HG03095 (cell line): ENCODE results near the gene HEMK1.

Source experiments
- ATAC-seq: cut with Tn5 transposase; IDR thresholded peaks from one replicate; pipeline ENCODE4 v1.9.1; 2021; ENCODE audit warnings: moderate library complexity; ENCODE audit not compliant: unreplicated experiment

Gene HEMK1

GRCh38 chr3:50568947-50569749 lies at the start of gene HEMK1:
Gene HEMK1, plus strand, starts transcription at chr3:50569522. Its CDS starts 1,583 bp downstream, at chr3:50571105.
- ATAC-seq, result peak; percentile 60

GRCh38 chr3:50520849-50521248 lies 48.5 kb upstream of the HEMK1 start:
- ATAC-seq, result no peak

GRCh38 chr3:50521572-50521971 lies 47.8 kb upstream of the HEMK1 start:
- ATAC-seq, result no peak

- no peak for ATAC-seq
Measured at GRCh38 chr3:50523279-50523811, 46.0 kb upstream of the HEMK1 start.

GRCh38 chr3:50524746-50525145 lies 44.6 kb upstream of the HEMK1 start:
- no peak for ATAC-seq

GRCh38 chr3:50525191-50525910 lies 44.0 kb upstream of the HEMK1 start:
- no peak for ATAC-seq

- ATAC-seq, result no peak
Measured at GRCh38 chr3:50525987-50526386, 43.3 kb upstream of the HEMK1 start.

- no peak for ATAC-seq
Measured at GRCh38 chr3:50530001-50530970, 39.0 kb upstream of the HEMK1 start.

GRCh38 chr3:50531201-50531600 lies 38.1 kb upstream of the HEMK1 start:
- no peak for ATAC-seq

- no peak for ATAC-seq
Measured at GRCh38 chr3:50532062-50532705, 37.1 kb upstream of the HEMK1 start.

- ATAC-seq, result no peak
Measured at GRCh38 chr3:50533316-50533715, 36.0 kb upstream of the HEMK1 start.

GRCh38 chr3:50533807-50534461 lies 35.4 kb upstream of the HEMK1 start:
- ATAC-seq, result no peak

GRCh38 chr3:50534681-50535330 lies 34.5 kb upstream of the HEMK1 start:
- ATAC-seq, result no peak

GRCh38 chr3:50536471-50537180 lies 32.7 kb upstream of the HEMK1 start:
- ATAC-seq, result no peak

- no peak for ATAC-seq
Measured at GRCh38 chr3:50537421-50538129, 31.7 kb upstream of the HEMK1 start.

GRCh38 chr3:50539356-50540286 lies 29.7 kb upstream of the HEMK1 start:
- ATAC-seq, result no peak
